T-helper 9 cell (primary cell): ENCODE data around the gene MARCHF2.
A peak's percentile ranks its signal among the peaks of the same experiment; 100 is the strongest.
"Not testable (repeated sequence)": the region's sequence is repeated elsewhere in the genome, so short reads cannot be mapped to it uniquely, and the experiment has no call there.

Experiments used
- DNase-seq: peaks from one replicate; pipeline ENCODE4 v3.0.0-alpha.2; 2020
- total RNA-seq, 2 donors: gene quantifications; one replicate each; lab custom pipeline; 2026; lab: John Stamatoyannopoulos, UW

The MARCHF2 gene
- 19.1 to 29.1 reads per million in 2 donors for total RNA-seq

DNA sequence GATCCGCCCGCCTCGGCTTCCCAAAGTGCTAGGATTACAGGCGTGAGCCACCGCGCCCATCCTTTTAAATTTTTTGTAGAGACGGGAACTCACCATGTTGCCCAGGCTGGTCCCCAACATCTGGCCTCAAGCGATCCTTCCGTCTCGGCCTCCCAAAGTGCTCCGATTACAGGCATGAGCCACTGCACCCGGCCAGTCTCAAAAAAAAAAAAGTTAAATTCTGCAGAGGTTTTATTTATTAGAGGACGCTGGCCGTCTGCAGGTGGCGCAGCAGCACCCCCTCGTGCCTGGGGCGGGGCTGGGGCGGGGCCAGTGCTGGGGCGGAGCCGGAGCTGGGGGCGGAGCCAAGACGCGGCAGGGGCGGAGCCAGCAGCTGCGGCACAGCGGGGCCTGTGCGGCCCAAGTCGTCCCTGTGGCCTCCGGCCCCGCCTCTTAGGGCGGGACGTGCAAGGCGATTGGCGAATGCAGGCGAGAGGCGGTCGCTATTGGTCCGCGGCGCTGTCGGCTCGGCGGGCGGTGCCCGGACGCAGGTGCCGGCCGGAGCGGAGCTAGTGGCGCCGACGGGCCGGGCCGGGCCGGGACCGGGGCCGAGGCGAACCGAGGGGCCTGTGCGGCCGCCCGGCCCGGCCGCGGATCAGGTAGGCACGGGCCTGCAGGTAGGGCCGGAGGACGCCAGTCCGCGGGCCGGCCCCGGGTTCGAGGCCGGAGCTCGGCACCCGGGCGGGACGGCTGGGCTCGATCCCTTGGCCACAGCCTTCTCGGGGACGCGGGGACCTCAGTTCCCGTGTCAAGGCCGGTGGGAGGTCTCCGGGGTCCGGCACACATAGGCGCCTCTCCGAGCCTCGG lies at the start of gene MARCHF2:
MARCHF2 (plus strand) TSS at position 523 of the 846 bp plus-strand sequence. CDS start 8,536 bp downstream, outside the sequence.
- DNase-seq = peak; percentile 94

DNA sequence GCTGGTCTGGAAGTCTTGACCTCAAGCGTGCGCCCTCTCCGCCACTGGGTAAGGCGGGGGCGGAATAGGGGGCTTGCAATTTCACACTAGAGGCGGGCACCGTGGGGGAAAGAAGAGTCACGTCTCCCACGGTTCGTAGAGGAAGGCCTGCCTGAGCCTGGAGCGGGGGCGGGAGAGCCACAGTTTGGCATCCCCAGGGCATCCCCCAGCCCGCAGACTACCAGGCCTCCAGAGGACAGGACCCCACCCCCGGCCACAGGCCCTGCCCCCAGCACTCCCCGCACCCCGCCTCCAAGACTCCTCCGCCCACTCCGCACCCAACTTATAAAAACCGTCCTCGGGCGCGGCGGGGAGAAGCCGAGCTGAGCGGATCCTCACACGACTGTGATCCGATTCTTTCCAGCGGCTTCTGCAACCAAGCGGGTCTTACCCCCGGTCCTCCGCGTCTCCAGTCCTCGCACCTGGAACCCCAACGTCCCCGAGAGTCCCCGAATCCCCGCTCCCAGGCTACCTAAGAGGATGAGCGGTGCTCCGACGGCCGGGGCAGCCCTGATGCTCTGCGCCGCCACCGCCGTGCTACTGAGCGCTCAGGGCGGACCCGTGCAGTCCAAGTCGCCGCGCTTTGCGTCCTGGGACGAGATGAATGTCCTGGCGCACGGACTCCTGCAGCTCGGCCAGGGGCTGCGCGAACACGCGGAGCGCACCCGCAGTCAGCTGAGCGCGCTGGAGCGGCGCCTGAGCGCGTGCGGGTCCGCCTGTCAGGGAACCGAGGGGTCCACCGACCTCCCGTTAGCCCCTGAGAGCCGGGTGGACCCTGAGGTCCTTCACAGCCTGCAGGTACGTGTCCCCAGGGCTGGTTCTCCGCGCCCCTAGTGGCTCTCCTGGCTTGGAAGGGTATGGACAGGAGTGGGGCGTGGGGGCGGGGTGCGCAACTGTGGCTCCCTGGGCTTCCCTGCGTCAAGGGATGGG lies 49.0 kb upstream of the MARCHF2 start, which contains the start of gene ANGPTL4:
ANGPTL4 (plus strand) TSS at position 353 of the 969 bp plus-strand sequence; CDS start at position 520, 167 bp downstream.
- DNase-seq = no peak

- DNase-seq = no peak
Observed at GRCh38 chr19:8366121-8366581, 47.0 kb upstream of the MARCHF2 start.

DNA sequence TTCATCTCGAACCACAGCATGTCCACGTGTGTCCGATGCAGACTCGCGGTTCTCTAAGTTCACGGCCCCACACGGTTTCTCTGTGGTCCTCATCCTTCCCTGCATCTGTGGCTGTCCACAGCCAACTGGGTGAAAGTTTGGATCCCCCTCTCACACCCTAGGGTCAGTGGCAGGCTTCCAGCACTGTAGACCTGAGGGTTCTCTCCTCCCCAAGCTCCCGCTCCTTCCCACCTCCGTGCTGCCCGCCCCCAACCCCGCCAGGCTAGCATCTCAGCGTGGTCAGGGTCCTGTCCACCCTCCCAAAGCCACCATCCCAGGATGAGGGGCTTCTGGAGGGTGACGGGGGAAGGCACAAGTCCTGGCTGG lies 46.2 kb upstream of the MARCHF2 start:
- DNase-seq = no peak

DNA sequence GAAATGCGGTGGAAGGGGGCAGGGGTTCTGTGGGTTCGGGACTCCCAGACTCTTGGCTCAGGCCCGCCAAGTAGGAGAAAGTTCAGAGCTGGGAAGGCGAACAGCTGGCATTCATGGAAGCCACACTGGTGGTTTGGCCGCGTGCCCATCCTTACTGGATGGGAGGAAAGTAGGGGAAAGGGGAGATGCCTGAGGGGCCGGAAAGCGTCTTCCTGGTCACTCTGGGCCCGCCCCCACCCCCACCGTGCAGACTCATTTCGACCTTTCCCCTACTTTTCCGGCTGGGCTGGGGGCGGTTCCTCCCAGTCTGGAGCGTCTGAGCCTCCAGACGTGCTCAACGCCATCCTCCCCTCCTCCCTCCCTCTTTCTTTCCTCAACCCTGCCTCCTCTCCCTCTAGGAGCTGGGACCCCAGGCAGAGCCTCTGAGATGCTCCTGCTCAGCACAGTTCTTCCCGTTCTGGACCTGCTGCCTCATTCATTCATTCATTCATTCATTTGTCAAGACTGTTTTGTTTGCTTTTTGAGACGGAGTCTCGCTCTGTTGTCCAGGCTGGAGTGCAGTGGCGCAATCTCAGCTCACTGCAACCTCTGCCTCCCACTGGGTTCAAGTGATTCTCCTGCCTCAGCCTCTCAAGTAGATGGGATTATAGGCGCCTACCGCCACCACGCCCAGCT lies 45.6 kb upstream of the MARCHF2 start:
- DNase-seq = no peak

DNA sequence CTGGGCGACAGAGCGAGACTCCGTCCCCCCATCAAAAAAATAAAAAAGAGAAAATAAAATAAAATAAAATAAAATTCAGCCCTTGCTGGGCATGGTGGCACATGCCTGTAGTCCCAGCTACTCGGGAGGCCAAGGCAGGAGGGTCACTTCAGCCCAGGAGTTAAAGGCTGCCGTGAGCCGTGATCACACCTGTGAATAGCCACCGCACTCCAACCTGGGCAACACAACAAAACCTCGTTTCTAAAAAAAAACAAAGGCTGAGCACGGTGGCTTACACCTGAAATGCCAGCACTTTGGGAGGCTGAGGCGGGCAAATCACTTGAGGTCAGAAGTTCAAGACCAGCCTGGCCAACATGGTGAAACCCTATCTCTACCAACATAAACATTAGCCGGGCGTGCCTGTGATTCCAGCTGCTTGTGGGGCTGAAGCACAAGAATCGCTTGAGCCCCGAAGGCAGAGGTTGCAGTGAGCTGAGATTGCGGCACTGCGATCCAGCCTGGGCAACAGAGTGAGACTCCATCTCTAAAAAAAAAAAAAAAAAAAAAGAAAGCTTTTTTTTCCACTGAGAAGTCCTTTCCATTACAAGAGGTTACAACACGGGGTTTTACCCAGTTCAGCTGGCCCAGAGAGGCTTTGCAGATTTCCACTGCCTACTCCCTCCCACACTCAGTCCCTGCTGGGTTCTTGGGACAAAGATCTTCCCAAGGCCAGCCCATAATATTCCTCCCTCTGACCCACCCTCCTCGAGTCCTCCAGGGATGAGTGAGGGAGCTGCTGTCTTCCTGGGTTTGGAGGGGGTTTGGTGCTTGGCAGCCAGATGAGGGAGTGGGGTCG lies 42.7 kb upstream of the MARCHF2 start:
- DNase-seq = no peak

- DNase-seq = no peak
Observed at GRCh38 chr19:8371011-8371804, 41.9 kb upstream of the MARCHF2 start.

GRCh38 chr19:8373867-8374813 lies 39.0 kb upstream of the MARCHF2 start:
- DNase-seq = no peak

DNA sequence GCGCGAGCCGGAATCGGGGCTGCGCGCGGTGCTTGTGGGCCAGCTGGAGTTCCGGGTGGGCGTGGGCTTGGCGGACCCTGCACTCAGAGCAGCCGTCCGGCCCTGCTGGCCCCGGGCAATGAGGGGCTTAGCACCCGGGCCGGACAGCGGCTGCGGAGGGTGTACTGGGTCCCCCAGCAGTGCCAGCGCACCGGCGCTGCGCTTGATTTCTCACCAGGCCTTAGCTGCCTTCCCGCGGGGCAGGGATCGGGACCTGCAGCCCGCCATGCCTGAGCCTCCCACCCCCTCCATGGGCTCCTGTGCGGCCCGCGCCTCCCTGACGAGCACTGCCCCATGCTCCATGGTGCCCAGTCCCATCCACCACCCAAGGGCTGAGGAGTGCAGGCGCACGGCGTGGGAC lies 37.3 kb upstream of the MARCHF2 start:
- not testable (repeated sequence) for DNase-seq

DNA sequence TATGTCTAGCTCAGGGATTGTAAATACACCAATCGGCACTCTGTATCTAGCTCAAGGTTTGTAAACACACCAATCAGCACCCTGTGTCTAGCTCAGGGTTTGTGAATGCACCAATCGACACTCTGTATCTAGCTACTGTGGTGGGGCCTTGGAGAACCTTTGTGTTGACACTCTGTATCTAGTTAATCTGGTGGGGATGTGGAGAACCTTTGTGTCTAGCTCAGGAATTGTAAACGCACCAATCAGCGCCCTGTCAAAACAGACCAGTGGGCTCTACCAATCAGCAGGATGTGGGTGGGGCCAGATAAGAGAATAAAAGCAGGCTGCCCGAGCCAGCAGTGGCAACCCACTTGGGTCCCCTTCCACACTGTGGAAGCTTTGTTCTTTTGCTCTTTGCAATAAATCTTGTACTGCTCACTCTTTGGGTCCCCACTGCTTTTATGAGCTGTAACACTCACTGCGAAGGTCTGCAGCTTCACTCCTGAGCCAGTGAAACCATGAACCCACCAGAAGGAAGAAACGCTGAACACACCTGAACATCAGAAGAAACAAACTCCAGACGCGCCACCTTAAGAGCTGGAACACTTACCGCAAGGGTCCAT lies 36.6 kb upstream of the MARCHF2 start:
- not testable (repeated sequence) for DNase-seq

DNA sequence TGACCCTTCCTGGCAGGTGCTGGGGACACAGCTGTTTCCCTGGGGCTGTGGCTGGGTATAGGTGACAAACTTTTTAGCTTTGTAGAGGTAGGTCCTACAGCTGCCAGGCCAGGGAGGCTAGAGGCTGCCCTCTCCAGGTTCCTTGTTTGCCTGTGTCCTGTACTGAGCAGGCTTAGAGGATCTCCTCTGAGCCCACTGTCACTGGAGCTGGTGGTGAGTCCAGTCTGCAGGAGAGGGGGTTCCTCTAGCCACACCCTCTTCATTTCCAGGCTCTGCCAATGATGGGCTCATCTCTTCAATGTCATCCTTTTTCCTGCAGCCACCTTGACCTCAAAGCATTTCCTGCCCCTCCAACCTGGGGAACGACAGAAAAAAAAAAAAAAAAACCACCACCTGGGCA lies 35.5 kb upstream of the MARCHF2 start:
- no peak for DNase-seq

GRCh38 chr19:8379156-8379891 lies 33.8 kb upstream of the MARCHF2 start:
- DNase-seq = not testable (repeated sequence)

DNA sequence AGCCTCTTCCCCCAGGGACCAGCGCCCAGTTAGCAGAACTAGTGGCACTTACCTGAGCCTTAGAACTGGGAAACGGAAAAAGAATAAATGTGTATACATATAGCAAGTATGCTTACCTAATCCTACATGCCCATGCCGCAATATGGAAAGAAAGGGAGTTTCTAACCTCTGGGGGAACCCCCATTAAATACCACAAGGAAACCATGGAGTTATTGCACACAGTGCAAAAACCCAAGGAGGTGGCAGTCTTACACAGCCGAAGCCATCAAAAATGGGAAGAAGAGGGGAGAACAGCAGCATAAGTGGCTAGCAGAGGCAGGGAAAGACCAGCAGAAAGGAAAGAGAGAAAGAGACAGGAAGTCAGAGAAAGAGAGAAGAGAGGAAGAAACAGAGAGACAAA lies 28.5 kb upstream of the MARCHF2 start:
- DNase-seq = not testable (repeated sequence)

GRCh38 chr19:8385103-8385502 lies 28.0 kb upstream of the MARCHF2 start:
- DNase-seq = not testable (repeated sequence)

DNA sequence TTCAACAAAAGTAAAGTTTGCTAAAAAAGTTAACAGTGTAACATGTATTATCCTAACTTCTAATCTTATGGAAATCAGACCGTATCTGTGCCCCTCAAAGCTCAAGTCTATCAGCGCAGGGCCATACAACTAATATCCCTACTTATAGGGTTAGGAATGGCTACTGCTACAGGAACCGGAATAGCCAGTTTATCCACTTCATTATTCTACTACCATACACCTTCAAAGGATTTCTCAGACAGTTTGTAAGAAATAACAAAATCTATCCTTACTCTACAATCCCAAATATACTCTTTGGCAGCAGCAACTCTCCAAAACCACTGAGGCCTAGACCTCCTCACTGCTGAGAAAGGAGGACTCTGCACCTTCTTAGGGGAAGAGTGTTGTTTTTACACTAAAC lies 27.5 kb upstream of the MARCHF2 start:
- DNase-seq = not testable (repeated sequence)

DNA sequence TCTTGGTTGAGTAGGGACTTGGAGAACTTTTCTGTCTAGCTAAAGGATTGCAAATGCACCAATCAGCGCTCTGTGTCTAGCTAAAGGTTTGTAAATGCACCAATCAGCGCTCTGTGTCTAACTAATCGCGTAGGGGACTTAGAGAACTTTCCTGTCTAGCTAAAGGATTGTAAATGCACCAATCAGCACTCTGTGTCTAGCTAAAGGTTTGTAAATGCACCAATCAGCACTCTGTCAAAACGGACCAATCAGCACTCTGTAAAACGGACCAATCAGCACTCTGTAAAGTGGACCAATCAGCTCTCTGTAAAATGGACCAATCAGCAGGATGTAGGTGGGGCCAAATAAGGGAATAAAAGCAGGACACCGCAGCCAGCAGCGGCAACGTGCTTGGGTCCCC lies 26.7 kb upstream of the MARCHF2 start:
- not testable (repeated sequence) for DNase-seq

GRCh38 chr19:8386990-8387389 lies 26.1 kb upstream of the MARCHF2 start:
- DNase-seq = no peak
